WI38 (cell line): ENCODE data around the gene SIGLEC15.
"Not testable (repeated sequence)": the region's sequence is repeated elsewhere in the genome, so short reads cannot be mapped to it uniquely, and the experiment has no call there.

ENCODE experiments used
- H3K4me3 ChIP-seq: 2 replicates; pipeline ENCODE4 v1.5.1; 2011; ENCODE audit warnings: low read depth, mild to moderate bottlenecking, control low read depth, low read length
- TF ChIP-seq, protein P1 (sequence below): IDR thresholded peaks from 2 replicates; pipeline ENCODE4 v1.5.1; 2012; ENCODE audit warnings: low read depth, mild to moderate bottlenecking, control low read depth, low read length

SIGLEC15 gene

DNA sequence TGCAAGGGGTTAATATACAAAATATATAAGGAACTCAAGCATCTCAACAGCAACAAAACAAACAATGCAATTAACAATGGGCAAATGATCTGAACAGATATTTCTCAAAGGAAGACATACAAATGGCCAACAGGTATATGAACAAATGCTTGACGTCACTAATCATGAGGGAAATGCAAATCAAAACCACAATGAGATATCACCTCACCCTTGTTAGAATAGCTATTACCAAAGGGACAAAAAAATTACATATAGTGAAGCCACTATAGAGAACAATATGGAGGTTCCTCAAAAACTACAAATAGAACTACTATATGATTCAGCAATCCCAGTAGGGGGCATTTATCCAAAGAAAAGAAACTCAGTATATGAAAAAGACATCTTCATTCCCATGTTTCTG, 3.8 kb upstream of the SIGLEC15 start:
- H3K4me3 ChIP-seq: no peak overlapping the region
- TF ChIP-seq, protein P1, sequence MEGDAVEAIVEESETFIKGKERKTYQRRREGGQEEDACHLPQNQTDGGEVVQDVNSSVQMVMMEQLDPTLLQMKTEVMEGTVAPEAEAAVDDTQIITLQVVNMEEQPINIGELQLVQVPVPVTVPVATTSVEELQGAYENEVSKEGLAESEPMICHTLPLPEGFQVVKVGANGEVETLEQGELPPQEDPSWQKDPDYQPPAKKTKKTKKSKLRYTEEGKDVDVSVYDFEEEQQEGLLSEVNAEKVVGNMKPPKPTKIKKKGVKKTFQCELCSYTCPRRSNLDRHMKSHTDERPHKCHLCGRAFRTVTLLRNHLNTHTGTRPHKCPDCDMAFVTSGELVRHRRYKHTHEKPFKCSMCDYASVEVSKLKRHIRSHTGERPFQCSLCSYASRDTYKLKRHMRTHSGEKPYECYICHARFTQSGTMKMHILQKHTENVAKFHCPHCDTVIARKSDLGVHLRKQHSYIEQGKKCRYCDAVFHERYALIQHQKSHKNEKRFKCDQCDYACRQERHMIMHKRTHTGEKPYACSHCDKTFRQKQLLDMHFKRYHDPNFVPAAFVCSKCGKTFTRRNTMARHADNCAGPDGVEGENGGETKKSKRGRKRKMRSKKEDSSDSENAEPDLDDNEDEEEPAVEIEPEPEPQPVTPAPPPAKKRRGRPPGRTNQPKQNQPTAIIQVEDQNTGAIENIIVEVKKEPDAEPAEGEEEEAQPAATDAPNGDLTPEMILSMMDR: no peak

DNA sequence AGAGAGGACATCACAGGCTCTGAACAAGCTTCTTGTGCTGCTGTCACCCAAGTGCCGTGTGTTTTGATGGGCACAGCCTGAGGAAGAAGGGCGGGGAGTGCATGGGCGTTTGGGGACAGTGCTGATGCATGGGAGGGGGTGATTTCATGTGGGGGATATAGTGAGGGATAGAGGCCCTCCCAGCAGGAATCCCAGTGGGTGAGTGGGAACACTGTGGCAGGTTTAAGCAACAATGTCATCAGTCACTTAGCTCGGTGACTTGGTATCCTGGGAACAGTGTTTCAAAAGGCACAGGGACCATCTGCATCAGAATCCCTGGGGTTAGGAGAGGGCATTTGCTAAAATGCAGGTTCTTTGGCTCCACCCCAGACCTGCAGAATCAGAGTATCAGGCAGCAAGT, 609 bp downstream of the SIGLEC15 start:
- TF ChIP-seq, protein P1: no peak
- H3K4me3 ChIP-seq: no peak overlapping the region

DNA sequence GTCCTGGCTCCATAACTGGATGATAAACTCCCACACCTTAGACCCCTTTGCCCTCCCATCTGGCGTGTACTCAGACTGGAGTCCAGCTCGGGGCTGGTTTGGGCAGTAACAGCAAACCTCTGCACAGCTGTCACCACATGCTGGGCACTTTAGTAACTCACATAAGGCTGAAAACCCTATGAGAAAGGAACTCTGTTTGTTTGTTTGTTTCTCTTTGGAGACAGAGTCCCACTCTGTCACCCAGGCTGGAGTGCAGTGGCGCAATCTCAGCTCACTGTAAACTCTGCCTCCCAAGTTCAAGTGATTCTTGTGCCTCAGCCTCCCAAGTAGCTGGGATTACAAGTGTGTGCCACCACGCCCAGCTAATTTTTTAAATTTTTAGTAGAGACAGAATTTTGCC, 1.2 kb downstream of the SIGLEC15 start:
- H3K4me3 ChIP-seq: not testable (repeated sequence)

DNA sequence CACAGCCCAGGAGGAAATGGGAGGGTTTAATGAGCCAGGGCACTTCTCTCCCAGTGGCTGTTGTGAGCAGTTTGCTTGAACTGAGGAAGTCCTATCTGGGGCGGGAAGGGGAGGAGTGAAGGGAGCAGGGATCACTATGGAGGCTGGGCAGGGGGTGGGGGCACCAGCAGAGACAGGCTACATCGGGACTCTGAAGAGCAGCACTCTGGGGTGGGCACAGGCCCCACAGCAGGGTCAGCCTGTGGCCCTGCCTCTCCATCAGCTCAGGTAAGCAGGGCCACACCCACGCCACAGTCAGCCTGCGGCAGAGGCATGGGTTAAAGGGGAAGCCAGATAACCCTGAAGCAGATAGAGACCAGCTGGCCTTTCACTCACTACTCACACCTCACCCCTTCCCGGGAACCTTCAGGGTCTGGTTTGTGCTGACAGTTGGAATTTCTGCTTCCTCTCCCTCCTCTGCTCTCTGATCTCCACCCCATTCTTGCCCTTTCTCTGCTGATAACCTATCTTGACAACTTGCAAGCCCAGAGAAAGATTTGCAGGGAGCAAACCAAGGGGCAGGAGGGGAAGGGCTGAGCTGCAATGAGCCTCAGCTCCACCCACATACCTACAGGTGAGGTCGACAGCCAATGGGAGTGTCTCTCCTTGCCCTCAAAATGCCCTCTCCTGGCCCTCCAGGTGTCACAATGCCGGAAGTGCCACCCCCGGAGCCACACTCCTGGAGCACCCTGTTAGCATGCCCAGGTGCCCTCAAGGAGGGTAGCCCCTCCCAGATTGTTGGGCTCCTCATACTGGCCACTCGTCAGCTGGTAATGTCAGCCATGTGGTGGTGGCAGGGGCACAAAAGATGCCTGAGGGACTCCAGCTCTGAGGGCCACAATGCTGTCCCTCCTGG, 3.7 kb downstream of the SIGLEC15 start:
- TF ChIP-seq, protein P1: no peak
- H3K4me3 ChIP-seq: no peak overlapping the region

DNA sequence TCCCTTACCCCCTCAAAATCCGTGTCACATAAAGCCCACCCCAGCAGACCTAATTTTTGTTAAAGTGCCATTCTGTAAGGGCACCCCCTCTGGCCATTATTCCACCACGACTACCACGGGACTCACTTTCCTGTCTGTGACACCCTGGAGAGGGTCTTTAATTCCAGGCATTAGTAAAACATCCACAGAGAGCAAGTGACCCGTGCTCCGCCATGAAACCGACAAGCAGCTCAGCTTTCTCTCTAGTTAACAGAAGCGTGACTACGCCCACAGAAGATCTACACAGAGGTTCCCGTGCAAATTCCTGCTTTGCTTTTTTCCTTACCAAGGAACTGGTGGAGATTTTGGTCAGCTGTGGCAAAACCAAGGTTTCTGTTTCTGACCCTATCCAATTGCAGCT, 4.4 kb downstream of the SIGLEC15 start:
- TF ChIP-seq, protein P1: no peak
- no peak overlapping the region for H3K4me3 ChIP-seq

DNA sequence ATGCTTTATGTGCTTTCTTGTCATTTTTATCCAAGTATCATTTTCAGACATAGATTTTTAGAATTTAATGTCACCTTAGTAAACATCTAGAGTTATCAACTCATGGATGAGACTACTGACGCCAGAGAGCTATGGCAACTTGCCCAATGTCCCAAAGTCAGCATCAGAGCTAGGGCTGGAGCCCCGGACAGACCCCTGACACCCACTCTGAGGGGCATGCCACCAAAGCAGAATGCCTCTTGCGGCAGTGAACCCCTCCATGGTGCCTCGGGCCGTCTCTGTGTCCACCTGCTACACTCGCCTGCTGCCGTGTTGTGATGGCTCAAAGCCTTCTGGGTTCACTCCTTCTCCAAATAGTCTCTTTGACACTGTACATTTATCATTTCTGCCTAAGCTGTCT, 5.4 kb downstream of the SIGLEC15 start:
- TF ChIP-seq, protein P1: no peak
- H3K4me3 ChIP-seq: no peak overlapping the region

DNA sequence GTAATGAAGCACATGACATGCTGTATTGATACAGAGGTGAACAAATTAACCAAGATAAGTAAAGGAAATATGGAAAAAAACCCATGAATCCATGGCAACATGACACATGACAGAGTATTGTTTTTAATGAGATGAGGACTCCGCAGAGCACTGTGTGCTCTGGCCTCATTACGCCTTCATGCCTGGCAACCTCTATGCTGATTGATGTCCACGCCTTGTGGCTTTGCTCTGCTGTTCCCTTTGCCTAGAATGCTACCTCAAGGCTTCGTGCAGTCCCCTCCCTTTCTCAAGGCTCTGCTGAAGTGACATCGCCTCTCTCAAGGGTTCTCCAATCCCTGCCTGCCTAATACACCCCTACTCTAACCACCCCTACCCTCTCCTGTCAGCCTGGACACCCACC, 8.4 kb downstream of the SIGLEC15 start:
- TF ChIP-seq, protein P1: no peak
- no peak overlapping the region for H3K4me3 ChIP-seq

DNA sequence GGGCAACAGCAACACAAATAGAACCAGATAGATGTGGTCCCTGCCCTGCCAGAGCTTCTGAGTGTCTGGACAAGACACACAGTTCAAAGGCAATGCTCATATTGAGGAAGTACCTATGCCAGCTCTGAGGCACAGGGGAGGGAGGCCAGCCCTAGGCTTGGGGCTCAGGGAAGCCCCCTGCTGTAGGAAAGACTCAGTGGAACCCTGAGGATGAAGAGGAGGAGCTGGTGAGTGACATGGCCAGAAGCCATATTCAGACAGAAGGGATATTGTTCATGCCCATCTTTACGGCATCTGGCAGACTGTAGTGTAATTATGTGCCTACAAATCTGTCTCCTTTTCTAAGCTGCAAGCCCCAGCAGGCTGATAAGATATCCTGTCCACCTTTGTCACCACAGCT, 8.8 kb downstream of the SIGLEC15 start:
- no peak overlapping the region for H3K4me3 ChIP-seq
- TF ChIP-seq, protein P1: no peak
